Effector memory CD4-positive, alpha-beta T cell (primary cell): Measurements from ENCODE around the gene CKM.
"Not testable (repeated sequence)": the region's sequence is repeated elsewhere in the genome, so short reads cannot be mapped to it uniquely, and the experiment has no call there.

Experiments used
- DNase-seq, 3 donors: peaks; one replicate each; pipeline ENCODE4 v3.0.0-alpha.2; 2020
- H3K27ac ChIP-seq: 2 replicates; pipeline ENCODE4 v1.7.0; 2013; ENCODE audit warnings: mild to moderate bottlenecking, low read length, moderate library complexity; ENCODE audit not compliant: insufficient read depth, poor library complexity, severe bottlenecking
- H3K27me3 ChIP-seq: replicated peaks from 2 replicates; pipeline ENCODE4 v1.7.0; 2013; ENCODE audit warnings: mild to moderate bottlenecking, low read length; ENCODE audit not compliant: insufficient read depth, control insufficient read depth, poor library complexity, severe bottlenecking
- H3K36me3 ChIP-seq: 2 replicates; pipeline ENCODE4 v1.7.0; 2013; ENCODE audit warnings: mild to moderate bottlenecking, low read length, moderate library complexity; ENCODE audit not compliant: control insufficient read depth, insufficient read depth
- H3K4me1 ChIP-seq: 2 replicates; pipeline ENCODE4 v1.7.0; 2013; ENCODE audit warnings: low read length, mild to moderate bottlenecking; ENCODE audit not compliant: control insufficient read depth, insufficient read depth, poor library complexity, severe bottlenecking
- H3K4me3 ChIP-seq: 2 replicates; pipeline ENCODE4 v1.7.0; 2013; ENCODE audit warnings: low read length, low read depth, mild to moderate bottlenecking; ENCODE audit not compliant: insufficient read depth, poor library complexity, severe bottlenecking
- H3K9me3 ChIP-seq: 2 replicates; pipeline ENCODE4 v1.7.0; 2013; ENCODE audit warnings: mild to moderate bottlenecking, low read length, moderate library complexity; ENCODE audit not compliant: control insufficient read depth

Gene CKM

GRCh38 chr19:45323671-45324081 is 1.0 kb upstream of the CKM start:
- Histone ChIP-seq H3K27me3 (peaks cover 18% of the 10 kb centered on the region), H3K27ac (no peak overlapping the region), H3K4me3 (no peak overlapping the region), H3K4me1 (no peaks in the 10 kb centered on the region), H3K36me3 (no peaks in the 10 kb centered on the region), H3K9me3 (no peaks in the 10 kb centered on the region)
- DNase-seq, result no peak

DNA sequence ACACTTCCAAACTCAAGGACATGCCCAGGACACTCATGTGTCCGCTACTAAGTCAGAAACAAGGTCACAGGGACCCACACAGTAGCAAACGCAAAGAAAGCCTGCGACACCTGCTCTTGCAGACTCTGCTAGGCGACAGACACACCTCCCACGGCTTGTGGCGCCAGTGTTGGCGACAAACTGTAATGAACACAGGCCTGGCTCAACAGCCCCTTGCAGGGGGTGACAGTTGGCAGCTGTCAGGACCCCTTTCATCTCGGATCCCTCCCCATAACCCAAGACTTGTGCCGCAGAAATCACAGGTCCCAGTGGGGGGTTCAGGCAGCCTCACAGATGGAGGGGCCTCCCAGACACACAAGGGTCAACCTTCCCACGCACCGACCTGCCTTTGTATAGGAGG is 364 bp downstream of the CKM start:
- Histone ChIP-seq H3K4me1 (no peaks in the 10 kb centered on the region), H3K36me3 (no peaks in the 10 kb centered on the region), H3K4me3 (no peak overlapping the region), H3K27ac (no peak overlapping the region), H3K9me3 (no peaks in the 10 kb centered on the region), H3K27me3 (peaks cover 24% of the 10 kb centered on the region)
- no peak for DNase-seq

DNA sequence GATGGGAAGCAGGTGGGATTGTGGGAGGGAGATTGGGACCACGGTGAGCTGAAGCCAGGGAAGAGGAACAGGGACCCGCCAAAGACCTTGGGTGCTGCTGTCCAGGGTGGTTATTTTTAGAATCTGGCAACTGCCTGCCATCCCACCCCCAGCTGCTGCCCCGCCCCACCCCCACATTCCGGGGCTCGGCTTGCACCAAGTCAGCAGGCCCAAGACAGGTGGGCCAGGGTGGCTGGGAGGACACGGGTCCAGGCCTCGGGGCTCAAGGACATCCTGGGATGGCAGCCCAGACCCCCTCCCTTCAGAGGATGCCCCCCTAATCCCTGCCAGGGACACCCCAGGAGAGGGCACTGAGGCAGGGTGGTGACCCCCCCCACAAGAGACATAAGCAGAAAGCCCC is 827 bp downstream of the CKM start:
- Histone ChIP-seq H3K4me3 (no peak overlapping the region), H3K27me3 (peaks cover 24% of the 10 kb centered on the region), H3K27ac (no peak overlapping the region), H3K4me1 (no peaks in the 10 kb centered on the region), H3K9me3 (no peaks in the 10 kb centered on the region), H3K36me3 (no peaks in the 10 kb centered on the region)
- DNase-seq, result no peak

DNA sequence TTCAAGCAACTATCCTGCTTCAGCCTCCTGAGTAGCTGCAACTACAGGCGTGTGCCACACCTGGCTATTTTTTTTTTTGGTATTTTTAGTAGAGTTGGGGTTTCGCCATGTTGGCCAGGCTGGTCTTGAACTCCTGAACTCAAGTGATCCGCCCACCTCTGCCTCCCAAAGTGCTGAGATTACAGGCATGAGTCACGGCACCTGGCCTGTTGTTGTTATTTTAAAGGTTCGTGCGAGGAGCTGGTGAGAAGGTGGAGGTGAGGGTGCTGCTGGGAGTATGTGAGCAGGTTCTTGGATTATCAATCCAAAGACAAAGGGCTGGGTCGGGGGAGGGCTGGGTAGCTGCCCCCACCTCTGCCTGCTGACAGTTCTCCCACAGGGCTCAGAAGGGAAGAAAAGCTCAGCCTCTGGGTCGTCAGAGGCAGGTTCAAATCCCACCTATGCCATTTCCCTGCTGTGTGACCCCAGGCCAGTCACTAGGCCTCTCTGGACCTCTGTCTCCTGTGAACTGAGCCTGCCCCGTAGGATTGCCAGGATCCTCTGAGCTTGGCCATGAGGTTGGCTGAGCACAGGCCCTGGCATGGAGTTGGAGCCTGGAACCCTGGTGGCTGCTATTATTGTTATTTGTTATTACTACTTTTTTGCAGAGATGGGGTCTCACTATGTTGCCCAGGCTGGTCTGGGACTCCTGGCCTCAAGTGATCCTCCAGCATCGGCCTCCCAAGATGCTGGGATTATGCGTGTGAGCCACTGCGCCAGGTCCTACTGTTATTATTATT is 1.5 kb downstream of the CKM start:
- Histone ChIP-seq H3K9me3 (no peaks in the 10 kb centered on the region), H3K27ac (no peak overlapping the region), H3K4me3 (no peak overlapping the region), H3K36me3 (no peaks in the 10 kb centered on the region), H3K27me3 (peaks cover 24% of the 10 kb centered on the region), H3K4me1 (no peaks in the 10 kb centered on the region)
- no peak for DNase-seq

DNA sequence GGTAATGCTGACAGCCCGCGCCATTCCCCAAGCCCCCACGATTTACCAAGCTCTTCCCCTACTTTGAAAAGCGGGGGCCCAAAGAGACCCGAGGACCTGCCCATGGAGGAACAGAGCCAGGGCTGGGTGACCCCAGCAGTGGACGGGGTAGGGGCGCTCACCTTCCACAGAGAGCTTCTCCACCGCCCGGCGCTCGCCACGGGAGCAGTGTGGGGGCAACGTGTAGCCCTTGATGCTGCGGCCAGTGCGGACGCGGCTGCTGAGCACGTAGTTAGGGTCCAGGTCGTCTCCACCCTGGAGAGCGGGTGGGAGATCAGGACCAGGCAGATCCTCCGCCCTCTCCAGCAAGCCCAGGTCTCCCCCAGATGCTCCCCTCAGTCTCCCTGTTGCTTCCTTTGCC is 7.4 kb downstream of the CKM start:
- H3K4me3 ChIP-seq, result no peak overlapping the region
- peaks cover 8% of the 10 kb centered on the region for H3K27me3 ChIP-seq
- no peaks in the 10 kb centered on the region for H3K9me3 ChIP-seq
- DNase-seq, result no peak
- no peak overlapping the region for H3K27ac ChIP-seq
- H3K4me1 ChIP-seq, result no peaks in the 10 kb centered on the region
- no peaks in the 10 kb centered on the region for H3K36me3 ChIP-seq

DNA sequence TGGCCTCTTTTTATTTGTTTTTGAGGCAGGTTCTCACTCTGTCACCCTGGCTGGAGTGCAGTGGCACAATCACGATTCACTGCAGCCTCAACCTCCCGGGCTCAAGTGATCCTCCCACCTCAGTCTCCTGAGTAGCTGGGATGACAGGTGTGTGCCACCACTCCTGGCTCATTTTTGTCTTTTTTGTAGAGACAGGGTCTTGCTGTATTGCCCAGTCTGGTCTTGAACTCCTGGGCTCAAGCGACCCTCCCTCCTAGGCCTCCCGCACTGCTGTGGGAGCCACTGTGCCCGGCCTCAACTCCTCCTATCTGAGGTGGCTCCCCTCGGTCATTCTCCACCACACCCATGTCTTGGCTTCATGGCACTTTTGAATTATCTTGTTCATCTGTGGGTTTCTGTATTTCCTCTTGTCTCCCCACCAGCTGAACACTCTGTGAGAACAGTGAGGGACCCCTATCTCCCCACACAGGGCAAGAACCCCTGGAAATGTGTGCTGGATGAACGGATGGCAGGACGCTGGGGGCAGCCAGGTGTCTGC is 7.9 kb downstream of the CKM start:
- peaks cover 8% of the 10 kb centered on the region for H3K27me3 ChIP-seq
- H3K4me3 ChIP-seq, result no peak overlapping the region
- H3K27ac ChIP-seq, result no peak overlapping the region
- no peaks in the 10 kb centered on the region for H3K36me3 ChIP-seq
- DNase-seq, result no peak
- no peaks in the 10 kb centered on the region for H3K9me3 ChIP-seq
- H3K4me1 ChIP-seq, result no peaks in the 10 kb centered on the region

DNA sequence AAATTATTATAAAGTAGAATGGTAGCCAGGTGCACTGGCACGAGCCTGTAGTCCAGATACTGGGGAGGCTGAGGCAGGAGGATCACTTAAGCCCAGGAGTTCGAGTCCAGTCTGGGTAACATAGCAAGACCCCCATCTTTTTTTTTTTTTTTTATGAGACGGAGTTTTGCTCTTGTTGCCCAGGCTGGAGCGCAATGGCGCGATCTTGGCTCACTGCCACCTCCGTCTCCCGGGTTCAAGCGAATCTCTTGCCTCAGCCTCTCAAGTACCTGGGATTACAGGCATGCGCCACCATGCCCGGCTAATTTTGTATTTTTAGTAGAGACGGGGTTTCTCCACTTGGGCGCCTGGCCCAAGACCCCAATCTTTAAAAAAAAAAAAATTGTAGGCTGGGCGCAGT is 10.4 kb downstream of the CKM start:
- not testable (repeated sequence) for H3K27ac ChIP-seq

GRCh38 chr19:45311621-45312020 is 11.1 kb downstream of the CKM start:
- H3K4me1 ChIP-seq, result no peaks in the 10 kb centered on the region
- H3K27ac ChIP-seq, result no peak overlapping the region
- H3K36me3 ChIP-seq, result no peaks in the 10 kb centered on the region
- no peak overlapping the region for H3K4me3 ChIP-seq
- no peaks in the 10 kb centered on the region for H3K27me3 ChIP-seq
- DNase-seq, result no peak
- no peaks in the 10 kb centered on the region for H3K9me3 ChIP-seq

More for the DNA sequence above, 10.4 kb downstream of the CKM start:
- not testable (repeated sequence) for H3K27me3 ChIP-seq, H3K4me1 ChIP-seq, H3K4me3 ChIP-seq, H3K36me3 ChIP-seq, DNase-seq, H3K9me3 ChIP-seq

DNA sequence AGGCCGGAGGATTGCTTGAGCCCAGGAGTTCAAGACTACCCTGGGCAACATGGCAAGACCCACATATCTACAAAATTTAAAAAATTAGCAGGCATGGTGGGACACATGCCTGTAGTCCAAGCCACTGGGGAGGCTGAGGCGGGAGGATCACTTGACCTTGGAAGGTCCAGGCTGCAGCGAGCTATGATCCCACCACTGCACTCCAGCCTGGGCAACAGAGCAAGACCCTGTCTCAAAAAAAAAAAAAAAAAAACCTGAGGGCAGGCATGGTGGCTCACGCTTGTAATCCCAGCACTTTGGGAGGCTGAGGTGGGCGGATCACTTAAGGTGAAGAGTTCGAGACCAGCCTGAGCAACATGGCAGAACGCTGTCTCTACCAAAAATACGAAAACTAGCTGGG is 13.4 kb downstream of the CKM start:
- H3K4me3 ChIP-seq, H3K27me3 ChIP-seq, H3K9me3 ChIP-seq, DNase-seq, H3K4me1 ChIP-seq, H3K36me3 ChIP-seq, H3K27ac ChIP-seq: not testable (repeated sequence)

DNA sequence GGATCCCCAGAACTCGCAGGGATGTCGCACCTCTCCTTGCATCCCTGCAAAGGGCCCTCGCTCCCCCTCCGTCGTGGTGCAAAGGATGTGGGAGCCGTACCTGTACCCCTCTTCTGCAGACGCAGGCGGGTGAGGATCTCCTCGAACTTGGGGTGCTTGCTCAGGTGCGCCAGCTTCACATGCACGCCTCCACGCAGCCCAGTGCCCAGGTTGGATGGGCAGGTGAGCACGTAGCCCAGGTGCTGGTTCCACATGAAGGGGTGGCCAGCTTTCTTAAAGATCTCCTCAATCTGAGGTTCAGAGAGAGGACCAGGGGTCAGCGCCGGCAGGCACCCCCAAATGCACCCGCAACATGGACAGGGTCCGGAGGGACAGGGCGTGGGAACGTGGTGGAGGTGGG is 15.3 kb downstream of the CKM start:
- no peaks in the 10 kb centered on the region for H3K4me1 ChIP-seq
- no peaks in the 10 kb centered on the region for H3K9me3 ChIP-seq
- H3K4me3 ChIP-seq, result no peak overlapping the region
- no peaks in the 10 kb centered on the region for H3K27me3 ChIP-seq
- no peak for DNase-seq
- H3K36me3 ChIP-seq, result no peaks in the 10 kb centered on the region
- no peak overlapping the region for H3K27ac ChIP-seq
